ENCODE data around the gene SLC36A1.

SLC36A1 gene

DNA sequence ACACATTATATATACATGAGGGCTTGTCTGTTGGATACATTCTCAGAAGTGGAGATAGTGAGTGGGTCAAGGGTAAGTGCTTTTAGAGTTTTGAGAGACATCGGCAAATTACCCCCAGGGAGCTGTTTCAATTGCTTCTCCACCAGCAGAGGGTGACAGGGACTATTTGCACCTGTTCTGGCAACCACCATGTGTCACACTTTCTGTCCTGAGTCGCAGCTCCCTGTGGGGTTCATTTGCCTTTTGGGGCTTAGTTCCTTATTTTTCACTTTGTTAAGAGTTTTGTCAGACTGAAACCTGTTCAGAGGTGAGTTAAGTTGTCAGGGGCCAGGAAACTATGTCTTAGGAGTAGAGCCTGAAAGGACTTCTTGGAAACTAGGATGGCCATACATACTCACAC is 20.1 kb upstream of the SLC36A1 start:
- TF ChIP-seq Cebpa-rat (IDR thresholded peaks at IDR 0.05), result no peak
- Histone ChIP-seq H3K4me3 (no peak overlapping the region), H3K4me1 (no peaks in the 10 kb centered on the region), H3K4me2 (no peak overlapping the region), H3K27me3 (no peaks in the 10 kb centered on the region), H4K20me1 (no peaks in the 10 kb centered on the region), H3K9ac (no peak overlapping the region), H3K27ac (no peak overlapping the region), H3K36me3 (no peaks in the 10 kb centered on the region), H3K9me3 (no peaks in the 10 kb centered on the region)

DNA sequence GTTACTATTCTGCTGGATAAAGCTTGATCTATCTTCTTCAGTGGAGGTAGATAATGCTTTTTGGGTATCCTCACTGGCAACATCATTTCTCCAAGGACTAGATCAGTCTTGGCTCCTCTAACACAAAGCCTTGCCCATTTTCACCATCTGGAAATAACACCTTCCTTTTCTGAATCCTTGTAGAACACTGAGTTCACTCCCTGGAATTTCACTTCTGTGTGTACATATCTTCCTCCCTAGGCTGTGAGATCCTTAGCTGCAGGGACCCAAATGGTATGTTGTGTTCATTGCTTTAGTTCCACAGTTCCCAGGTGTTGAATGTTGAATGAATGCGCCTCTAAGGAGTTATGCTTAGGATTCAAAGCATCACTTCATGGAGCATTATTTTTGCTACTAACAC is 16.7 kb upstream of the SLC36A1 start:
- H3K9me3 ChIP-seq, result no peaks in the 10 kb centered on the region
- no peak overlapping the region for H3K27ac ChIP-seq
- TF ChIP-seq Cebpa-rat (IDR thresholded peaks at IDR 0.05), result no peak
- no peaks in the 10 kb centered on the region for H3K4me1 ChIP-seq
- no peaks in the 10 kb centered on the region for H3K36me3 ChIP-seq
- H3K4me3 ChIP-seq, result no peak overlapping the region
- no peaks in the 10 kb centered on the region for H4K20me1 ChIP-seq
- H3K4me2 ChIP-seq, result no peak overlapping the region
- no peaks in the 10 kb centered on the region for H3K27me3 ChIP-seq
- no peak overlapping the region for H3K9ac ChIP-seq

- no peak for TF ChIP-seq Cebpa-rat (IDR thresholded peaks at IDR 0.05)
- no peaks in the 10 kb centered on the region for H3K36me3 ChIP-seq
- no peaks in the 10 kb centered on the region for H4K20me1 ChIP-seq
- no peak overlapping the region for H3K4me2 ChIP-seq
- no peaks in the 10 kb centered on the region for H3K4me1 ChIP-seq
- H3K27me3 ChIP-seq, result no peaks in the 10 kb centered on the region
- no peak overlapping the region for H3K9ac ChIP-seq
- H3K9me3 ChIP-seq, result no peaks in the 10 kb centered on the region
- H3K27ac ChIP-seq, result no peak overlapping the region
- no peak overlapping the region for H3K4me3 ChIP-seq
Measured at GRCh38 chr5:151431666-151432065, 15.7 kb upstream of the SLC36A1 start.

GRCh38 chr5:151432210-151432609 is 15.2 kb upstream of the SLC36A1 start:
- Histone ChIP-seq H3K9me3 (no peaks in the 10 kb centered on the region), H3K27me3 (no peaks in the 10 kb centered on the region), H3K4me2 (no peak overlapping the region)

GRCh38 chr5:151434570-151435237 is 12.7 kb upstream of the SLC36A1 start:
- Histone ChIP-seq H3K4me1 (no peaks in the 10 kb centered on the region), H3K27ac (no peak overlapping the region), H3K9me3 (no peaks in the 10 kb centered on the region), H3K36me3 (no peaks in the 10 kb centered on the region), H3K9ac (no peak overlapping the region), H4K20me1 (no peaks in the 10 kb centered on the region), H3K4me2 (no peak overlapping the region), H3K4me3 (no peak overlapping the region), H3K27me3 (no peaks in the 10 kb centered on the region)
- TF ChIP-seq Cebpa-rat (IDR thresholded peaks at IDR 0.05), result no peak

More at GRCh38 chr5:151432210-151432609, 15.2 kb upstream of the SLC36A1 start:
- no peak overlapping the region for H3K27ac ChIP-seq
- no peak for TF ChIP-seq Cebpa-rat (IDR thresholded peaks at IDR 0.05)
- no peak overlapping the region for H3K4me3 ChIP-seq
- H3K9ac ChIP-seq, result no peak overlapping the region
- H3K36me3 ChIP-seq, result no peaks in the 10 kb centered on the region
- H3K4me1 ChIP-seq, result no peaks in the 10 kb centered on the region
- no peaks in the 10 kb centered on the region for H4K20me1 ChIP-seq

DNA sequence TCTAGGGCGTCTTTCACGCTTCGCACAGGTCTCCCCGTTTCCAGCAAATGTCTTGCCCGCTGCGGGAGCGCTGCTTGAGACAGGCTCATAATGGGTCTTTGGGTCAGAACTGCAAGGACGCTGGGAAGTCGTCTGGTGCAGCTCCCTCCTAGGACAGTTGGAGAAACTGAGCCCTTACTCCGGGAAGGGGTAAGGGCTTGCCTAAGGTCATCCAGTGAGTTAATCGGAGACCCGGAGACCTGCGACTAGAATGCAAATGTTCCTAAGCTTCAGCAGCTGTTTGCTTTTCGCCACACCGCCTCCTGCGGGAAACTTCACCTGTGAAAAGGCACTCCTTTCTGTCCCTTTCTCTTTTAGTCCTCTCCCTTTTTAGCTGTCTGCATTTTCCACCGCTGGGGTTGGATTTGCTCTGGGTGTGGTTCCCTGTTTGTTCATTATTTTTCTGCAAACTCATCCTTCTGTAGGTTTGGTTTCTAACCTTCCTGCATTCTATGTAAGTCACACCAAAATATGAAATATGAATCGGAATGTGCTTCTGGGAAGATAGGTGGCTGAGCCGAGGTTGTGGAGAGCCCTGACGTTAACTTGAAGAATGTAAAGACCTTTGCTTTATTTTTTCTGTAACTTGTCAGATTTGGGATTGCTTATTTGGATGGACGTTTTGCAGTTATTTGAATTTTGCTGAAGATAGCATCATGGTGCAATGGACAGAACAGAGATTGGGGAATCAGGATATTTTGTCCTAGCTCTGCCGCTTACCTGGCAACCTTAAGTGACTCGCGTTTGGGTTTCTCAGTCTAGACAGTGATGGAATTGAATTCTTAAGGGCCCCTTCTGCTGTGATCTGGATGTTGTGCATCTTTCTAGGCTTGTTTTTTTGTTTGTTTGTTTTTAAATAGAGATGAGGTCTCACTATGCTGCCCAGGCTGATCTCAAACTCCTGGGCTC is 909 bp downstream of the SLC36A1 start:
- Histone ChIP-seq H4K20me1 (no peaks in the 10 kb centered on the region), H3K4me1 (peaks cover 10% of the 10 kb centered on the region), H3K4me3 (peak overlapping the region; percentile 81), H3K4me2 (peak overlapping the region; percentile 91), H3K36me3 (no peaks in the 10 kb centered on the region), H3K9me3 (no peaks in the 10 kb centered on the region), H3K27ac (peak overlapping the region; percentile 68; the same call in 1 of the 2 replicates), H3K27me3 (no peaks in the 10 kb centered on the region), H3K9ac (peak overlapping the region; percentile 78)
- TF ChIP-seq Cebpa-rat (IDR thresholded peaks at IDR 0.05), result no peak

GRCh38 chr5:151449297-151449696 is 1.9 kb downstream of the SLC36A1 start:
- H4K20me1 ChIP-seq, result no peaks in the 10 kb centered on the region
- no peak overlapping the region for H3K27ac ChIP-seq
- H3K36me3 ChIP-seq, result no peaks in the 10 kb centered on the region
- no peak overlapping the region for H3K9ac ChIP-seq
- no peaks in the 10 kb centered on the region for H3K9me3 ChIP-seq
- no peak for TF ChIP-seq Cebpa-rat (IDR thresholded peaks at IDR 0.05)
- no peak overlapping the region for H3K4me3 ChIP-seq
- H3K4me1 ChIP-seq, result peaks cover 10% of the 10 kb centered on the region
- no peaks in the 10 kb centered on the region for H3K27me3 ChIP-seq
- H3K4me2 ChIP-seq, result peak overlapping the region; percentile 91; the same call in 1 of the 2 replicates

GRCh38 chr5:151449839-151450238 is 2.4 kb downstream of the SLC36A1 start:
- no peak overlapping the region for H3K4me2 ChIP-seq
- no peak for TF ChIP-seq Cebpa-rat (IDR thresholded peaks at IDR 0.05)
- H3K4me1 ChIP-seq, result peaks cover 10% of the 10 kb centered on the region
- H3K27me3 ChIP-seq, result no peaks in the 10 kb centered on the region
- no peaks in the 10 kb centered on the region for H3K9me3 ChIP-seq
- H4K20me1 ChIP-seq, result no peaks in the 10 kb centered on the region
- H3K27ac ChIP-seq, result no peak overlapping the region
- H3K4me3 ChIP-seq, result no peak overlapping the region
- H3K36me3 ChIP-seq, result no peaks in the 10 kb centered on the region
- no peak overlapping the region for H3K9ac ChIP-seq

- Histone ChIP-seq H3K4me1 (peaks cover 10% of the 10 kb centered on the region), H3K36me3 (no peaks in the 10 kb centered on the region), H4K20me1 (no peaks in the 10 kb centered on the region), H3K9ac (no peak overlapping the region), H3K27me3 (no peaks in the 10 kb centered on the region), H3K4me2 (no peak overlapping the region), H3K9me3 (no peaks in the 10 kb centered on the region), H3K27ac (no peak overlapping the region), H3K4me3 (no peak overlapping the region)
- no peak for TF ChIP-seq Cebpa-rat (IDR thresholded peaks at IDR 0.05)
Measured at GRCh38 chr5:151450605-151451004, 3.2 kb downstream of the SLC36A1 start.

Measured in BLaER1 (cell line).